Endothelial cell (in vitro differentiated cells): ENCODE data around the gene APOA1. TPM values are rescaled to one million over a fixed set of nuclear protein-coding genes. Genes with fewer than 3 reads are reported as not detected.

ENCODE experiments used
- DNase-seq: peaks from one replicate; pipeline ENCODE4 v3.0.0; 2021; ENCODE audit warnings: low spot score
- H3K27ac Mint-ChIP-seq: one replicate; pipeline ENCODE4 v1.8.0; 2021; ENCODE audit warnings: mixed read lengths, inconsistent platforms; ENCODE audit not compliant: unreplicated experiment
- H3K27me3 Mint-ChIP-seq: one replicate; pipeline ENCODE4 v1.8.0; 2021; ENCODE audit warnings: mild to moderate bottlenecking, moderate library complexity, mixed read lengths, inconsistent platforms; ENCODE audit not compliant: unreplicated experiment
- H3K36me3 Mint-ChIP-seq: one replicate; pipeline ENCODE4 v1.8.0; 2021; ENCODE audit warnings: mild to moderate bottlenecking, low read depth, mixed read lengths, inconsistent platforms; ENCODE audit not compliant: unreplicated experiment
- H3K4me1 Mint-ChIP-seq: one replicate; pipeline ENCODE4 v1.8.0; 2021; ENCODE audit warnings: mild to moderate bottlenecking, mixed read lengths, inconsistent platforms; ENCODE audit not compliant: unreplicated experiment
- H3K4me3 Mint-ChIP-seq: one replicate; pipeline ENCODE4 v1.8.0; 2021; ENCODE audit warnings: mild to moderate bottlenecking, mixed read lengths, inconsistent platforms; ENCODE audit not compliant: unreplicated experiment
- H3K9me3 Mint-ChIP-seq: one replicate; pipeline ENCODE4 v1.8.0; 2021; ENCODE audit warnings: mixed read lengths, inconsistent platforms; ENCODE audit not compliant: unreplicated experiment
- CTCF ChIP-seq: fragments of 200-600 bp; sonication (generic); IDR thresholded peaks from one replicate; pipeline ENCODE4 v1.5.0; 2021; ENCODE audit warnings: antibody characterized with exemption; ENCODE audit not compliant: unreplicated experiment
- total RNA-seq: library from RNA; stranded (reverse); fragmentation: NEBNext Ultra II Directional; extraction: Animal tissue kit (Norgen Biotek cat#: 25700); gene quantifications from one replicate; pipeline ENCODE4 v1.2.1, GENCODE V29; 2021; ENCODE audit not compliant: unreplicated experiment

The APOA1 gene
- total RNA-seq, 1 donor from 2014 or later: 1.2 TPM

- no peaks in the 10 kb centered on the region for H3K4me1 Mint-ChIP-seq
- H3K27me3 Mint-ChIP-seq: peaks cover 3% of the 10 kb centered on the region
- no peak overlapping the region for H3K27ac Mint-ChIP-seq
- H3K4me3 Mint-ChIP-seq: no peak overlapping the region
- H3K9me3 Mint-ChIP-seq: no peaks in the 10 kb centered on the region
- H3K36me3 Mint-ChIP-seq: no peaks in the 10 kb centered on the region
- DNase-seq: no peak
- no peak for TF ChIP-seq CTCF
Measured at GRCh38 chr11:116821050-116821918, 16.1 kb downstream of the APOA1 start.

- no peak for DNase-seq
- Mint-ChIP-seq H3K36me3 (no peaks in the 10 kb centered on the region), H3K9me3 (no peaks in the 10 kb centered on the region), H3K27ac (no peak overlapping the region), H3K4me3 (no peak overlapping the region), H3K4me1 (no peaks in the 10 kb centered on the region), H3K27me3 (peaks cover 2% of the 10 kb centered on the region)
- no peak for TF ChIP-seq CTCF
Measured at GRCh38 chr11:116819049-116819448, 18.4 kb downstream of the APOA1 start.

GRCh38 chr11:116814502-116814901, 22.9 kb downstream of the APOA1 start:
- no peak overlapping the region for H3K27ac Mint-ChIP-seq
- TF ChIP-seq CTCF: no peak
- peaks cover 2% of the 10 kb centered on the region for H3K27me3 Mint-ChIP-seq
- H3K4me3 Mint-ChIP-seq: no peak overlapping the region
- H3K36me3 Mint-ChIP-seq: no peaks in the 10 kb centered on the region
- no peaks in the 10 kb centered on the region for H3K9me3 Mint-ChIP-seq
- no peaks in the 10 kb centered on the region for H3K4me1 Mint-ChIP-seq
- no peak for DNase-seq

- peaks cover 2% of the 10 kb centered on the region for H3K27me3 Mint-ChIP-seq
- no peaks in the 10 kb centered on the region for H3K9me3 Mint-ChIP-seq
- DNase-seq: no peak
- H3K27ac Mint-ChIP-seq: no peak overlapping the region
- H3K4me1 Mint-ChIP-seq: no peaks in the 10 kb centered on the region
- no peak for TF ChIP-seq CTCF
- peaks cover 3% of the 10 kb centered on the region for H3K36me3 Mint-ChIP-seq
- no peak overlapping the region for H3K4me3 Mint-ChIP-seq
Measured at GRCh38 chr11:116813781-116814471, 23.5 kb downstream of the APOA1 start.

GRCh38 chr11:116813170-116813569, 24.3 kb downstream of the APOA1 start:
- Mint-ChIP-seq H3K27ac (no peak overlapping the region), H3K4me1 (no peaks in the 10 kb centered on the region), H3K4me3 (no peak overlapping the region), H3K27me3 (peaks cover 2% of the 10 kb centered on the region), H3K36me3 (peaks cover 4% of the 10 kb centered on the region), H3K9me3 (no peaks in the 10 kb centered on the region)
- TF ChIP-seq CTCF: no peak
- DNase-seq: no peak
